ENCODE data around the gene SND1.
A peak's percentile ranks its signal among the peaks of the same experiment; 100 is the strongest.

SND1 gene

GRCh38 chr7:127840226-127840951 lies 188.4 kb downstream of the SND1 start:
- no peak for DNase-seq

- no peak for DNase-seq
Measured at GRCh38 chr7:127844165-127844564, 192.2 kb downstream of the SND1 start.

GRCh38 chr7:127844707-127845331 lies 192.8 kb downstream of the SND1 start:
- no peak for DNase-seq

- no peak for DNase-seq
Measured at GRCh38 chr7:127845522-127846214, 193.7 kb downstream of the SND1 start.

GRCh38 chr7:127847641-127848040 lies 195.6 kb downstream of the SND1 start:
- DNase-seq = no peak

GRCh38 chr7:127848241-127848640 lies 196.2 kb downstream of the SND1 start:
- no peak for DNase-seq

- DNase-seq = peak; percentile 52
Measured at GRCh38 chr7:127850195-127850594, 198.2 kb downstream of the SND1 start.

- DNase-seq = no peak
Measured at GRCh38 chr7:127854383-127854782, 202.4 kb downstream of the SND1 start.

- DNase-seq = no peak
Measured at GRCh38 chr7:127857464-127857841, 205.5 kb downstream of the SND1 start.

GRCh38 chr7:127858091-127858914 lies 206.3 kb downstream of the SND1 start:
- DNase-seq = no peak

- no peak for DNase-seq
Measured at GRCh38 chr7:127858915-127859189, 206.9 kb downstream of the SND1 start.

GRCh38 chr7:127859330-127859729 lies 207.3 kb downstream of the SND1 start:
- DNase-seq = no peak

- no peak for DNase-seq
Measured at GRCh38 chr7:127862525-127862924, 210.5 kb downstream of the SND1 start.

GRCh38 chr7:127863082-127863481 lies 211.1 kb downstream of the SND1 start:
- no peak for DNase-seq

GRCh38 chr7:127865466-127865865 lies 213.5 kb downstream of the SND1 start:
- no peak for DNase-seq

- no peak for DNase-seq
Measured at GRCh38 chr7:127870231-127870907, 218.4 kb downstream of the SND1 start.

GRCh38 chr7:127871226-127871625 lies 219.2 kb downstream of the SND1 start:
- no peak for DNase-seq

- DNase-seq = no peak
Measured at GRCh38 chr7:127872122-127872521, 220.1 kb downstream of the SND1 start.

- DNase-seq = no peak
Measured at GRCh38 chr7:127873151-127873550, 221.2 kb downstream of the SND1 start.

- no peak for DNase-seq
Measured at GRCh38 chr7:127873715-127874636, 222.0 kb downstream of the SND1 start.

GRCh38 chr7:127874951-127875608 lies 223.1 kb downstream of the SND1 start:
- no peak for DNase-seq
